IMR-90 (cell line): Measurements from ENCODE around the gene PHF14.

Experiments
- CHD1 ChIP-seq: IDR thresholded peaks from 2 replicates; pipeline ENCODE4 v1.6.1; 2012; ENCODE audit warnings: low read depth, low read length, improper control_type of control experiment
- POLR2A ChIP-seq: IDR thresholded peaks from 2 replicates; pipeline ENCODE4 v1.6.1; 2012; ENCODE audit warnings: mild to moderate bottlenecking, low read depth, low read length
- RAD21 ChIP-seq: IDR thresholded peaks from 2 replicates; pipeline ENCODE4 v1.6.1; 2012; ENCODE audit warnings: low read length, improper control_type of control experiment
- SMC3 ChIP-seq: fragments of 150-350 bp; IDR thresholded peaks from 2 replicates; pipeline ENCODE4 v1.6.1; 2016; ENCODE audit warnings: low read depth, mild to moderate bottlenecking, antibody characterized with exemption, low read length, moderate library complexity
- TF ChIP-seq, protein P1 (sequence below): conservative IDR thresholded peaks from 2 replicates; pipeline ENCODE4 v1.5.1; 2012; ENCODE audit warnings: mild to moderate bottlenecking, low read depth, low read length, improper control_type of control experiment

GRCh38 chr7:11188529-11189310, 215.0 kb downstream of the PHF14 start:
- TF ChIP-seq, protein P1, sequence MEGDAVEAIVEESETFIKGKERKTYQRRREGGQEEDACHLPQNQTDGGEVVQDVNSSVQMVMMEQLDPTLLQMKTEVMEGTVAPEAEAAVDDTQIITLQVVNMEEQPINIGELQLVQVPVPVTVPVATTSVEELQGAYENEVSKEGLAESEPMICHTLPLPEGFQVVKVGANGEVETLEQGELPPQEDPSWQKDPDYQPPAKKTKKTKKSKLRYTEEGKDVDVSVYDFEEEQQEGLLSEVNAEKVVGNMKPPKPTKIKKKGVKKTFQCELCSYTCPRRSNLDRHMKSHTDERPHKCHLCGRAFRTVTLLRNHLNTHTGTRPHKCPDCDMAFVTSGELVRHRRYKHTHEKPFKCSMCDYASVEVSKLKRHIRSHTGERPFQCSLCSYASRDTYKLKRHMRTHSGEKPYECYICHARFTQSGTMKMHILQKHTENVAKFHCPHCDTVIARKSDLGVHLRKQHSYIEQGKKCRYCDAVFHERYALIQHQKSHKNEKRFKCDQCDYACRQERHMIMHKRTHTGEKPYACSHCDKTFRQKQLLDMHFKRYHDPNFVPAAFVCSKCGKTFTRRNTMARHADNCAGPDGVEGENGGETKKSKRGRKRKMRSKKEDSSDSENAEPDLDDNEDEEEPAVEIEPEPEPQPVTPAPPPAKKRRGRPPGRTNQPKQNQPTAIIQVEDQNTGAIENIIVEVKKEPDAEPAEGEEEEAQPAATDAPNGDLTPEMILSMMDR, result no peak
- TF ChIP-seq POLR2A, result no peak
- TF ChIP-seq CHD1, result no peak
- no peak for TF ChIP-seq RAD21
- TF ChIP-seq SMC3, result no peak
